NOMO-1 treated with DMSO at 0.1 percent for 48 hours (cell line): Measurements from ENCODE around the gene TGFA.

Experiments used
- DNase-seq: peaks from one replicate; lab custom pipeline; 2025; ENCODE audit not compliant: unreplicated experiment; lab: John Stamatoyannopoulos, UW

The TGFA gene

GRCh38 chr2:70425682-70426301 lies 127.8 kb downstream of the TGFA start:
- DNase-seq: no peak

- DNase-seq: no peak
These were observed 132.9 kb downstream of the TGFA start for GRCh38 chr2:70420740-70421139.

- DNase-seq: no peak
These were observed 133.5 kb downstream of the TGFA start for GRCh38 chr2:70420143-70420542.

GRCh38 chr2:70418514-70418913 lies 135.1 kb downstream of the TGFA start:
- DNase-seq: no peak

GRCh38 chr2:70417011-70417410 lies 136.6 kb downstream of the TGFA start:
- DNase-seq: no peak

- DNase-seq: no peak
These were observed 141.1 kb downstream of the TGFA start for GRCh38 chr2:70412294-70413070.

GRCh38 chr2:70411483-70412125 lies 142.0 kb downstream of the TGFA start:
- no peak for DNase-seq

GRCh38 chr2:70403267-70404053 lies 150.2 kb downstream of the TGFA start:
- no peak for DNase-seq

- DNase-seq: no peak
These were observed 153.1 kb downstream of the TGFA start for GRCh38 chr2:70400539-70400938.

GRCh38 chr2:70399046-70399445 lies 154.6 kb downstream of the TGFA start:
- DNase-seq: no peak
